Activated B cell treated with CpG ODN at 0.5 μM for 24 hours (primary cell): Measurements from ENCODE around the gene RHNO1. TPM values are rescaled to one million over a fixed set of nuclear protein-coding genes. Genes with fewer than 3 reads are reported as not detected.

Experiments used
- ATAC-seq: fragments of 200-7000 bp; cut with Tn5 transposase; one replicate; pipeline ENCODE4 v1.10.0; 2021; ENCODE audit warnings: low read depth, mild to moderate bottlenecking, moderate library complexity
- CTCF ChIA-PET: fragments of 350-600 bp; sonication (Branson Sonifier 250); formaldehyde crosslinking; loops from one replicate; lab custom pipeline; 2021; ENCODE audit warnings: antibody characterized with exemption; lab: Charles Lee
- POLR2A ChIA-PET: fragments of 350-600 bp; sonication (Branson Sonifier 250); formaldehyde crosslinking; loops from one replicate; lab custom pipeline; 2021; ENCODE audit warnings: antibody characterized with exemption; lab: Charles Lee
- DNase-seq: peaks from one replicate; pipeline ENCODE4 v3.0.0; 2022
- H3K27ac Mint-ChIP-seq: one replicate; pipeline ENCODE4 v1.8.0; 2020; ENCODE audit warnings: mixed read lengths
- H3K27me3 Mint-ChIP-seq: one replicate; pipeline ENCODE4 v1.8.0; 2021; ENCODE audit warnings: mixed read lengths
- H3K36me3 Mint-ChIP-seq: one replicate; pipeline ENCODE4 v1.8.0; 2021; ENCODE audit warnings: low read depth, mixed read lengths
- H3K4me1 Mint-ChIP-seq: one replicate; pipeline ENCODE4 v1.8.0; 2021; ENCODE audit warnings: mixed read lengths
- H3K4me3 Mint-ChIP-seq: one replicate; pipeline ENCODE4 v1.8.0; 2020; ENCODE audit warnings: mild to moderate bottlenecking, mixed read lengths
- H3K9me3 Mint-ChIP-seq: one replicate; pipeline ENCODE4 v1.8.0; 2020; ENCODE audit warnings: mixed read lengths
- intact Hi-C: fragments of 100-400 bp; cut with micrococcal nuclease; formaldehyde crosslinking; loops from one replicate; pipeline ENCODE4 v1.15.1; 2024
- total RNA-seq: library from RNA; stranded (reverse); gene quantifications from 2 replicates; pipeline ENCODE4 v1.2.3, GENCODE V29; 2022
- TF ChIP-seq, protein P1 (sequence below): fragments of 200-600 bp; IDR thresholded peaks from one replicate; pipeline ENCODE4 v1.8.0; 2022; ENCODE audit warnings: antibody characterized with exemption, mild to moderate bottlenecking

The RHNO1 gene
- total RNA-seq, 1 donor from 2014 or later, result 12.4 TPM

GRCh38 chr12:2922329-2922728 is 45.3 kb downstream of the RHNO1 start:
- Mint-ChIP-seq H3K4me3 (no peak overlapping the region), H3K36me3 (peaks cover 44% of the 10 kb centered on the region), H3K27me3 (no peaks in the 10 kb centered on the region), H3K4me1 (no peaks in the 10 kb centered on the region), H3K27ac (no peak overlapping the region), H3K9me3 (no peaks in the 10 kb centered on the region)
- intact Hi-C loops, result no loop called here
- ATAC-seq, result no peak
- DNase-seq, result no peak
- TF ChIP-seq, protein P1, sequence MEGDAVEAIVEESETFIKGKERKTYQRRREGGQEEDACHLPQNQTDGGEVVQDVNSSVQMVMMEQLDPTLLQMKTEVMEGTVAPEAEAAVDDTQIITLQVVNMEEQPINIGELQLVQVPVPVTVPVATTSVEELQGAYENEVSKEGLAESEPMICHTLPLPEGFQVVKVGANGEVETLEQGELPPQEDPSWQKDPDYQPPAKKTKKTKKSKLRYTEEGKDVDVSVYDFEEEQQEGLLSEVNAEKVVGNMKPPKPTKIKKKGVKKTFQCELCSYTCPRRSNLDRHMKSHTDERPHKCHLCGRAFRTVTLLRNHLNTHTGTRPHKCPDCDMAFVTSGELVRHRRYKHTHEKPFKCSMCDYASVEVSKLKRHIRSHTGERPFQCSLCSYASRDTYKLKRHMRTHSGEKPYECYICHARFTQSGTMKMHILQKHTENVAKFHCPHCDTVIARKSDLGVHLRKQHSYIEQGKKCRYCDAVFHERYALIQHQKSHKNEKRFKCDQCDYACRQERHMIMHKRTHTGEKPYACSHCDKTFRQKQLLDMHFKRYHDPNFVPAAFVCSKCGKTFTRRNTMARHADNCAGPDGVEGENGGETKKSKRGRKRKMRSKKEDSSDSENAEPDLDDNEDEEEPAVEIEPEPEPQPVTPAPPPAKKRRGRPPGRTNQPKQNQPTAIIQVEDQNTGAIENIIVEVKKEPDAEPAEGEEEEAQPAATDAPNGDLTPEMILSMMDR, result no peak
- POLR2A ChIA-PET, result no interaction called here
- CTCF ChIA-PET, result no interaction called here

DNA sequence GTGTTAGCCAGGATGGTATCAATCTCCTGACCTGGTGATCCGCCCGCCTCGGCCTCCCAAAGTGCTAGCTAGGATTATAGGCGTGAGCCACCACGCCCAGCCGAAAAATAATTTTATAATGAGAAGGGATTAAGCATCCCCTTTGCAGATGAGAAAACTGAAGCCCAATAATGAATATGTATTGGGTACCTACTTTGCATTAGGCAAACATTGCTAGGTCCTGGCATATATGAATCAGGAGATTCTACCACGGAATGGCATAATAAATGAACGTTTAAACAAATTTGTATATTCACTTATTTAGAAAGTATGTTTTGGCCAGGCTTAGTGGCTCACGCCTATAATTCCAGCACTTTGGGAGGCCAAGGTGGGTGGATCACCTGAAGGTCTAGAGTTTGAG is 46.0 kb downstream of the RHNO1 start:
- no peaks in the 10 kb centered on the region for H3K4me1 Mint-ChIP-seq
- ChIA-PET POLR2A (no interaction called here), CTCF (no interaction called here)
- no peak overlapping the region for H3K4me3 Mint-ChIP-seq
- peaks cover 50% of the 10 kb centered on the region for H3K36me3 Mint-ChIP-seq
- H3K27ac Mint-ChIP-seq, result no peak overlapping the region
- intact Hi-C loops, result no loop called here
- H3K9me3 Mint-ChIP-seq, result no peaks in the 10 kb centered on the region
- TF ChIP-seq, protein P1, result no peak
- no peak for ATAC-seq
- H3K27me3 Mint-ChIP-seq, result no peaks in the 10 kb centered on the region
- DNase-seq, result no peak

- DNase-seq (no peak), ATAC-seq (no peak)
- H3K9me3 Mint-ChIP-seq, result no peaks in the 10 kb centered on the region
- no peak overlapping the region for H3K4me3 Mint-ChIP-seq
- ChIA-PET CTCF (no interaction called here), POLR2A (no interaction called here)
- no peaks in the 10 kb centered on the region for H3K27me3 Mint-ChIP-seq
- peaks cover 53% of the 10 kb centered on the region for H3K36me3 Mint-ChIP-seq
- no peaks in the 10 kb centered on the region for H3K4me1 Mint-ChIP-seq
- no peak overlapping the region for H3K27ac Mint-ChIP-seq
- intact Hi-C loops, result no loop called here
- TF ChIP-seq, protein P1, result no peak
Measured at GRCh38 chr12:2924019-2924418, 47.0 kb downstream of the RHNO1 start.

DNA sequence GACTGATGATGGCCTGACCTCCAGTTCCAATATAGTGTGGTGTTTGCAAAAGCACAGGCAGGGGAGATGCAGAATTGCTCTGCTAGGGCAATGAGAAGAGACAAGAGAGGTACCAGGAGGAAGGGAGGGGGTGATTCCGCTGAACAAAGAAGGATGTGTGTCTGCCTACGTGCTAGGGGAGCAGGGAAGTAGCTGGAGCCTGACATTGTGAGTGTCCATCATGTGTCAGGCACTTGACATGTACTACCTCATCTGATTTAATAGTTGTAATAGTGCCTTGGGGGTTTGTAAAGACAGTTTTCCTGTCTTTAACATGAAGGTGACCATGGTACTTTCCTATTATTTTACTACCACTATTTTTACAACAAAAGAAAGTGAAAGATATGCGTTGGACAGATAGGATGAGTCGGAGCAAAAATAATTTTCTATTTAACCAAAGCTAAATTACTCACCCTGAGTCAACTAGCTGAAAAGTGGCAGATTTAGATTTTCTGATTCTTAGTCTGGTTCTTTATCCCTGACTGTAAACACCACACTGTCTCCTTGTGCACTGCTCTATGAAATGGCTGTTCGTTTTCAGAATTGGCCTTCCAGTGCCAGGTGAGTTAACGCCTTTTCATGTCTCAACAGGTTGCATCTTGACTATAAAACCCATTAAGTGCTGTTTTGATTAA is 48.4 kb downstream of the RHNO1 start:
- intact Hi-C loops, result no loop called here
- ATAC-seq (no peak), DNase-seq (no peak)
- TF ChIP-seq, protein P1, result no peak
- no peaks in the 10 kb centered on the region for H3K9me3 Mint-ChIP-seq
- POLR2A ChIA-PET, result no interaction called here
- H3K27ac Mint-ChIP-seq, result no peak overlapping the region
- CTCF ChIA-PET, result no interaction called here
- H3K27me3 Mint-ChIP-seq, result no peaks in the 10 kb centered on the region
- no peak overlapping the region for H3K4me3 Mint-ChIP-seq
- peaks cover 54% of the 10 kb centered on the region for H3K36me3 Mint-ChIP-seq
- no peaks in the 10 kb centered on the region for H3K4me1 Mint-ChIP-seq

DNA sequence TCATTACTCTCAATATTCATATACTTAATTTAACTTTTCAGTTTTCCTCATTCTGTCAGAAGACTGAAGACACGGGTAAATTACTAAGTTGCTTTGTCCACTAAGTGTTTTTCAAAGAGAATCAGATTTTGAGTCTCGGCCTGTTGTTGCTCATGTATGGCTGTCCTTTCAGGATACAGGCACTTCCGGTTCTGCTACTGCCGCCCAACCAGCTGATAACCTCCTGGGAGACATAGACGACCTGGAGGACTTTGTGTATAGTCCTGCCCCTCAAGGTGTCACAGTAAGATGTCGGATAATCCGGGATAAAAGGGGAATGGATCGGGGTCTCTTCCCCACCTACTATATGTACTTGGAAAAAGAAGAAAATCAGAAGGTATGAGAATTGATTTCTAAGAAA is 53.8 kb downstream of the RHNO1 start:
- ChIA-PET CTCF (no interaction called here), POLR2A (no interaction called here)
- no peak overlapping the region for H3K27ac Mint-ChIP-seq
- no peaks in the 10 kb centered on the region for H3K9me3 Mint-ChIP-seq
- TF ChIP-seq, protein P1, result no peak
- H3K4me3 Mint-ChIP-seq, result no peak overlapping the region
- no peak for ATAC-seq
- H3K27me3 Mint-ChIP-seq, result no peaks in the 10 kb centered on the region
- no peak for DNase-seq
- intact Hi-C loops, result no loop called here
- no peaks in the 10 kb centered on the region for H3K4me1 Mint-ChIP-seq
- peaks cover 61% of the 10 kb centered on the region for H3K36me3 Mint-ChIP-seq
